ENCODE measurements around the gene PHF19.

- no peak for TF ChIP-seq CTCF (IDR thresholded peaks at IDR 0.05 in 4 of 5, conservative IDR thresholded peaks at IDR 0.05 in 1 of 5)
- no peak for TF ChIP-seq POLR2A (IDR thresholded peaks at IDR 0.05)
These were observed 45.6 kb upstream of the PHF19 start for GRCh38 chr9:120922404-120923195.
